Smooth muscle cell (in vitro differentiated cells): ENCODE results near the gene TMEM200B. TPM values are rescaled to one million over a fixed set of nuclear protein-coding genes. Genes with fewer than 3 reads are reported as not detected.

Experiments used
- DNase-seq: peaks from one replicate; lab custom pipeline; 2025; ENCODE audit not compliant: unreplicated experiment; lab: John Stamatoyannopoulos, UW
- H2AFZ ChIP-seq: fragments of 200-600 bp; sonication (generic); 2 replicates; pipeline ENCODE4 v1.6.0; 2016; ENCODE audit warnings: antibody characterized with exemption, low read depth, mild to moderate bottlenecking
- H3F3A ChIP-seq: fragments of 200-600 bp; sonication (generic); 2 replicates; pipeline ENCODE4 v1.6.0; 2017; ENCODE audit warnings: antibody characterized with exemption, low read depth
- H3K27ac ChIP-seq: fragments of 200-600 bp; sonication (generic); 2 replicates; pipeline ENCODE4 v1.5.1; 2016; ENCODE audit warnings: low read depth, mild to moderate bottlenecking
- H3K27me3 ChIP-seq: fragments of 200-600 bp; sonication (generic); 2 replicates; pipeline ENCODE4 v1.6.1; 2016; ENCODE audit warnings: low read depth, mild to moderate bottlenecking
- H3K36me3 ChIP-seq: fragments of 200-600 bp; sonication (generic); 2 replicates; pipeline ENCODE4 v1.5.1; 2016; ENCODE audit warnings: low read depth
- H3K4me1 ChIP-seq: fragments of 200-600 bp; sonication (generic); 2 replicates; pipeline ENCODE4 v1.5.1; 2016; ENCODE audit warnings: low read depth
- H3K4me2 ChIP-seq: fragments of 200-600 bp; sonication (generic); 2 replicates; pipeline ENCODE4 v1.6.0; 2016; ENCODE audit warnings: mild to moderate bottlenecking
- H3K4me3 ChIP-seq: fragments of 200-600 bp; sonication (generic); 2 replicates; pipeline ENCODE4 v1.5.1; 2016; ENCODE audit warnings: mild to moderate bottlenecking
- H3K79me2 ChIP-seq: fragments of 200-600 bp; sonication (generic); 2 replicates; pipeline ENCODE4 v1.6.0; 2016; ENCODE audit warnings: low read depth, mild to moderate bottlenecking
- H3K9ac ChIP-seq: fragments of 200-600 bp; sonication (generic); 2 replicates; pipeline ENCODE4 v1.6.0; 2016; ENCODE audit warnings: low read depth
- H3K9me3 ChIP-seq: fragments of 200-600 bp; sonication (generic); replicated peaks from 2 replicates; pipeline ENCODE4 v1.5.1; 2016; ENCODE audit warnings: low read depth
- H4K20me1 ChIP-seq: fragments of 200-600 bp; sonication (generic); 2 replicates; pipeline ENCODE4 v1.6.0; 2016; ENCODE audit warnings: low read depth
- CTCF ChIP-seq: fragments of 200-600 bp; sonication (generic); IDR thresholded peaks from 2 replicates; pipeline ENCODE4 v1.5.1; 2017; ENCODE audit warnings: borderline replicate concordance, mild to moderate bottlenecking, antibody characterized with exemption; ENCODE audit not compliant: insufficient read depth, poor library complexity, severe bottlenecking
- WGBS: methylation state at CpG from one replicate; pipeline ENCODE4 v1.1.7; 2016; ENCODE audit warnings: low lambda C conversion rate; 5-methylcytosine and 5-hydroxymethylcytosine counted together
- polyA plus RNA-seq: library from polyadenylated mRNA; unstranded; fragments of >200 nt; fragmentation: Nextera tagmentation; extraction: Ambion mirVana; gene quantifications from 2 replicates; pipeline ENCODE4 v1.2.1, GENCODE V29; 2016
- total RNA-seq: library from RNA; depleted of rRNA; stranded (reverse); fragments of >200 nt; gene quantifications from 2 replicates; pipeline ENCODE4 v1.2.3, GENCODE V29; 2014

The TMEM200B gene
- total and polyA plus RNA-seq, 2 experiments from 2014 or later: 20.5 to 33.2 TPM

- 10% methylated on average over 36 of the region's 85 CpGs for WGBS
- peak overlapping the region; percentile 68 for H3K4me3 ChIP-seq
- H3K9me3 ChIP-seq: no peaks in the 10 kb centered on the region
- H3K9ac ChIP-seq: peak overlapping the region; percentile 90
- peak; percentile 90 for TF ChIP-seq CTCF
- no peaks in the 10 kb centered on the region for H3K4me1 ChIP-seq
- H4K20me1 ChIP-seq: peaks cover 18% of the 10 kb centered on the region
- no peaks in the 10 kb centered on the region for H3K27me3 ChIP-seq
- H3K79me2 ChIP-seq: peaks cover 25% of the 10 kb centered on the region
- peak overlapping the region; percentile 89 for H3K4me2 ChIP-seq
- no peaks in the 10 kb centered on the region for H3K36me3 ChIP-seq
- DNase-seq: peak; percentile 75
- H3K27ac ChIP-seq: peak overlapping the region; percentile 87
- H3F3A ChIP-seq: peaks cover 17% of the 10 kb centered on the region
- peak overlapping the region; percentile 76 for H2AFZ ChIP-seq
Observed at GRCh38 chr1:29124366-29125236, 898 bp upstream of the TMEM200B start.

GRCh38 chr1:29123053-29123886 is 433 bp downstream of the TMEM200B start:
- Histone ChIP-seq H4K20me1 (peaks cover 30% of the 10 kb centered on the region), H3F3A (peaks cover 17% of the 10 kb centered on the region), H2AFZ (no peak overlapping the region), H3K9me3 (no peaks in the 10 kb centered on the region), H3K4me3 (peak overlapping the region; percentile 68), H3K27me3 (no peaks in the 10 kb centered on the region), H3K27ac (peak overlapping the region; percentile 87), H3K4me2 (peak overlapping the region; percentile 89), H3K79me2 (peaks cover 25% of the 10 kb centered on the region), H3K9ac (peak overlapping the region; percentile 71), H3K36me3 (no peaks in the 10 kb centered on the region), H3K4me1 (no peaks in the 10 kb centered on the region)
- TF ChIP-seq CTCF: no peak
- DNase-seq: peak; percentile 47
- 2% methylated on average over 50 of the region's 70 CpGs for WGBS

DNA sequence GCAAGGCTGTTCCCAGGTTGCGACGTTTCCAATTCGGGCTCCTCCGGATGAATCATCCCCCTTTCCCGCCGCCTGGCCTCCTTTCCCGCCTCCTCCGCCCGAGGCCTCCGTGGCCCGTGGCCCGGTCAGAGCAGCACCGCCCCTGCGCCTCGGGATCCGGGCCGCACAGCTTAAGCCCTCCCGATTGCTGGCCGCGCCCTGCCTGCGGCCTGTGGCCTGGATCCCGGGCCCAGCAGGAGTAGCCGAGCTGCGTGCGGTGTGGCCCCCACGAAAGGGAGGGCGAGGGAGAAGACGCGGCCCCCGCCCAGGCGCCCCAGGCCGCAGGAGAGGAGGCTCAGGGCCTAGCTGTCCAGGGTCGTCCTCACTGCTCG is 1.0 kb downstream of the TMEM200B start:
- Histone ChIP-seq H2AFZ (no peak overlapping the region), H3K4me1 (no peaks in the 10 kb centered on the region), H4K20me1 (peaks cover 30% of the 10 kb centered on the region), H3K9me3 (no peaks in the 10 kb centered on the region), H3K4me3 (peak overlapping the region; percentile 68), H3K79me2 (peaks cover 25% of the 10 kb centered on the region), H3K9ac (peak overlapping the region; percentile 71), H3K4me2 (peak overlapping the region; percentile 89), H3K27me3 (no peaks in the 10 kb centered on the region), H3K36me3 (no peaks in the 10 kb centered on the region), H3F3A (peaks cover 17% of the 10 kb centered on the region), H3K27ac (peak overlapping the region; percentile 87)
- TF ChIP-seq CTCF: no peak
- 1% methylated on average over 29 of the region's 34 CpGs for WGBS
- peak; percentile 37 for DNase-seq
